Measurements from ENCODE around the gene CD248. TPM values are rescaled to one million over a fixed set of nuclear protein-coding genes. Genes with fewer than 3 reads are reported as not detected.
A peak's percentile ranks its signal among the peaks of the same experiment; 100 is the strongest.
"Not testable (repeated sequence)": the region's sequence is repeated elsewhere in the genome, so short reads cannot be mapped to it uniquely, and the experiment has no call there.

The CD248 gene
- polyA plus RNA-seq, 6 donors from 2014 or later, result 0.09 to 0.39 (median 0.24) TPM; not detected in 1

GRCh38 chr11:66276619-66277018 lies 40.2 kb downstream of the CD248 start:
- not testable (repeated sequence) for ATAC-seq (ENCODE audit: low read depth in 2 of 2); DNase-seq; H3K9me3 Mint-ChIP-seq; H3K27ac Mint-ChIP-seq
- peaks cover 0 to 17% (median 11%) of the 10 kb centered on the region in 3 donors for H3K27me3 Mint-ChIP-seq
- H3K4me1 Mint-ChIP-seq, result peaks cover 32 to 40% (median 35%) of the 10 kb centered on the region in 3 donors
- peaks cover 12 to 36% of the 10 kb centered on the region in 2 donors for H3K36me3 Mint-ChIP-seq
- peak overlapping the region in 3 of 8 donors; percentile 34 to 72 (median 65) for H3K4me3 Mint-ChIP-seq

GRCh38 chr11:66275984-66276612 lies 40.7 kb downstream of the CD248 start:
- Mint-ChIP-seq H3K36me3 (peaks cover 12 to 36% of the 10 kb centered on the region in 2 donors), H3K4me1 (peaks cover 27 to 35% (median 32%) of the 10 kb centered on the region in 3 donors), H3K9me3 (no peaks in the 10 kb centered on the region), H3K27ac (peak overlapping the region in 1 of 6 donors; percentile 76), H3K4me3 (peak overlapping the region in 1 of 8 donors; percentile 7), H3K27me3 (peaks cover 0 to 15% (median 11%) of the 10 kb centered on the region in 3 donors)
- ATAC-seq (ENCODE audit: low read depth in 2 of 2) (no peak), DNase-seq (no peak)

GRCh38 chr11:66275396-66275795 lies 41.4 kb downstream of the CD248 start:
- Mint-ChIP-seq H3K27me3 (peaks cover 0 to 11% (median 11%) of the 10 kb centered on the region in 3 donors), H3K4me1 (peaks cover 32 to 35% (median 32%) of the 10 kb centered on the region in 3 donors), H3K27ac (no peak overlapping the region), H3K9me3 (no peaks in the 10 kb centered on the region), H3K4me3 (peak overlapping the region in 1 of 8 donors; percentile 30), H3K36me3 (peaks cover 12 to 36% of the 10 kb centered on the region in 2 donors)
- no peak for ATAC-seq (ENCODE audit: low read depth in 2 of 2)
- DNase-seq, result no peak

GRCh38 chr11:66274219-66274618 lies 42.6 kb downstream of the CD248 start:
- no peak overlapping the region for H3K27ac Mint-ChIP-seq
- peaks cover 0 to 4% (median 3%) of the 10 kb centered on the region in 3 donors for H3K27me3 Mint-ChIP-seq
- DNase-seq (no peak), ATAC-seq (ENCODE audit: low read depth in 2 of 2) (no peak)
- peak overlapping the region in 1 of 8 donors; percentile 42 for H3K4me3 Mint-ChIP-seq
- peaks cover 12 to 40% of the 10 kb centered on the region in 2 donors for H3K36me3 Mint-ChIP-seq
- no peaks in the 10 kb centered on the region for H3K9me3 Mint-ChIP-seq
- peaks cover 30 to 35% (median 34%) of the 10 kb centered on the region in 3 donors for H3K4me1 Mint-ChIP-seq

- no peak for ATAC-seq (ENCODE audit: low read depth in 2 of 2)
- H3K36me3 Mint-ChIP-seq, result peaks cover 12 to 44% of the 10 kb centered on the region in 2 donors
- peak overlapping the region in 1 of 8 donors; percentile 64 for H3K4me3 Mint-ChIP-seq
- no peaks in the 10 kb centered on the region for H3K27me3 Mint-ChIP-seq
- peak overlapping the region in 1 of 6 donors; percentile 52 for H3K27ac Mint-ChIP-seq
- H3K4me1 Mint-ChIP-seq, result peaks cover 33 to 40% (median 34%) of the 10 kb centered on the region in 3 donors
- H3K9me3 Mint-ChIP-seq, result no peaks in the 10 kb centered on the region
- no peak for DNase-seq
Measured at GRCh38 chr11:66272596-66272995, 44.2 kb downstream of the CD248 start.

GRCh38 chr11:66271816-66272215 lies 45.0 kb downstream of the CD248 start:
- no peaks in the 10 kb centered on the region for H3K27me3 Mint-ChIP-seq
- DNase-seq (no peak), ATAC-seq (ENCODE audit: low read depth in 2 of 2) (no peak)
- peak overlapping the region in 3 of 8 donors; percentile 39 to 64 (median 61) for H3K4me3 Mint-ChIP-seq
- peaks cover 33 to 38% (median 37%) of the 10 kb centered on the region in 3 donors for H3K4me1 Mint-ChIP-seq
- no peaks in the 10 kb centered on the region for H3K9me3 Mint-ChIP-seq
- peak overlapping the region in 2 of 6 donors; percentile 33 to 51 for H3K27ac Mint-ChIP-seq
- H3K36me3 Mint-ChIP-seq, result peaks cover 12 to 43% of the 10 kb centered on the region in 2 donors

GRCh38 chr11:66268952-66269905 lies 47.6 kb downstream of the CD248 start:
- Mint-ChIP-seq H3K4me3 (peak overlapping the region; percentile 94 to 100 (median 99)), H3K4me1 (peaks cover 35 to 39% (median 38%) of the 10 kb centered on the region in 3 donors), H3K36me3 (peaks cover 12 to 21% of the 10 kb centered on the region in 2 donors), H3K27ac (peak overlapping the region; percentile 87 to 100 (median 98)), H3K27me3 (no peaks in the 10 kb centered on the region), H3K9me3 (no peaks in the 10 kb centered on the region)
- DNase-seq (no peak), ATAC-seq (ENCODE audit: low read depth in 2 of 2) (no peak)

- Mint-ChIP-seq H3K27me3 (no peaks in the 10 kb centered on the region), H3K9me3 (no peaks in the 10 kb centered on the region), H3K4me3 (peak within 1 kb of the TSS; percentile 94 to 100 (median 99)), H3K27ac (peak within 1 kb of the TSS; percentile 98 to 100 (median 99)), H3K36me3 (peaks cover 11 to 13% of the 10 kb centered on the region in 2 donors), H3K4me1 (peaks cover 33 to 37% (median 35%) of the 10 kb centered on the region in 3 donors)
- DNase-seq, result peak; percentile 100
- ATAC-seq (ENCODE audit: low read depth in 2 of 2), result peak; percentile 83
Measured at GRCh38 chr11:66268244-66268951, 48.4 kb downstream of the CD248 start, which contains the start of gene RAB1B. Gene RAB1B (plus strand): TSS chr11:66268639. CDS start chr11:66268680, 41 bp downstream.

- peaks cover 3 to 8% of the 10 kb centered on the region in 2 donors for H3K36me3 Mint-ChIP-seq
- H3K4me1 Mint-ChIP-seq, result peaks cover 31 to 35% (median 34%) of the 10 kb centered on the region in 3 donors
- peak overlapping the region; percentile 94 to 100 (median 99) for H3K4me3 Mint-ChIP-seq
- no peaks in the 10 kb centered on the region for H3K9me3 Mint-ChIP-seq
- no peaks in the 10 kb centered on the region for H3K27me3 Mint-ChIP-seq
- DNase-seq, result peak; percentile 87
- peak; percentile 57 to 58 for ATAC-seq (ENCODE audit: low read depth in 2 of 2)
- peak overlapping the region; percentile 98 to 100 (median 99) for H3K27ac Mint-ChIP-seq
Measured at GRCh38 chr11:66267379-66268243, 49.2 kb downstream of the CD248 start.

GRCh38 chr11:66267039-66267378 lies 49.8 kb downstream of the CD248 start:
- Mint-ChIP-seq H3K36me3 (peaks cover 0 to 8% of the 10 kb centered on the region in 2 donors), H3K9me3 (no peaks in the 10 kb centered on the region), H3K27ac (peak overlapping the region in 4 of 6 donors; percentile 79 to 100 (median 98)), H3K4me3 (peak overlapping the region; percentile 94 to 100 (median 99)), H3K27me3 (no peaks in the 10 kb centered on the region), H3K4me1 (peaks cover 31 to 35% (median 34%) of the 10 kb centered on the region in 3 donors)
- DNase-seq (no peak), ATAC-seq (ENCODE audit: low read depth in 2 of 2) (no peak)

- Mint-ChIP-seq H3K9me3 (no peaks in the 10 kb centered on the region), H3K36me3 (peaks cover 0 to 8% of the 10 kb centered on the region in 2 donors), H3K27ac (peak overlapping the region in 3 of 6 donors; percentile 36 to 99 (median 98)), H3K4me1 (peaks cover 31 to 35% (median 32%) of the 10 kb centered on the region in 3 donors), H3K27me3 (no peaks in the 10 kb centered on the region), H3K4me3 (peak overlapping the region in 7 of 8 donors; percentile 5 to 100 (median 97))
- ATAC-seq (ENCODE audit: low read depth in 2 of 2) (no peak), DNase-seq (no peak)
Measured at GRCh38 chr11:66266378-66267038, 50.3 kb downstream of the CD248 start.
